ENCODE measurements around the gene RNF112. TPM values are rescaled to one million over a fixed set of nuclear protein-coding genes. Genes with fewer than 3 reads are reported as not detected.

Gene RNF112
- total and polyA plus RNA-seq, 2 of the 13 experiments (the other 11 are each of a cell fraction or from before 2014, with no cell fraction given): 0.05 TPM; not detected in 1

DNA sequence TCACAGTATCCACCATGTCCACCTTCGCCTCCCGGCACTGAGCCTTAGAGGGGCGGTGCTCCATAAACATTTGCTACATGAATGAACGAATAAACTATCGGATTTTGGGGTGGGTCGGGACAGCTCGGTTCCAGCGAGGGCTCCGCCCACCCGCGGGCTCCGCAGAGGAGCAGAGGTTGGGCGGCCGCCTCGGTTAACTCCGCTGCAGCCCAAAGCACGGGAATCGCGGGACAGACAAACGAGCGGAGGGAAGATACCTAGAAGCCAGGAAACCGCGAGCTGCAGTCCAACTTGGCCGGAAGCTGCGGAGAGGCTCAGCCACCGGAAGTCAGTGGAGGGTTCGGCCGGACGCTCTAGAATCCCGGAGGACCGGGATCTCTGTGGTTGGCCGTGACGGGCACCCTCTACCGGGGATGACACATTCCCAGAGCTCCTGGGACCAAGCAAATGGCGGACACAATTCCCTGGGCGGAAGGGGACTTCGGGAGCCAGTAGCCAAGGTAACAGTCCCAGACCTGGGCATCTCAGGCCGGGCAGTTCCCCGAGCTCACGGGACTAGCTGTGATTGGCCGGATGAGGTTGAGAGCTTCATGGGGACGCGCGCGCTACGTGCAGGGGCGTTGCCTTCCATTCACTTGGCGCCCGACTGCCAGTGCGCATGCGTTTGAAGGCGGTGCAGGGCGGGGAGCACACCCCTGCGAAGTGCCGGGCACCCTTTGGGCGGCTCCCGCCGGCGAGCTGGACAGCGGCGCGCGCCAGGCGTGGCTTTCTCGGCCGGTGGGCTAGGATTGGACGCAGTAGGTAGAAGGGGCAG, 33.2 kb upstream of the RNF112 start (continued):
- TF ChIP-seq, protein P1, sequence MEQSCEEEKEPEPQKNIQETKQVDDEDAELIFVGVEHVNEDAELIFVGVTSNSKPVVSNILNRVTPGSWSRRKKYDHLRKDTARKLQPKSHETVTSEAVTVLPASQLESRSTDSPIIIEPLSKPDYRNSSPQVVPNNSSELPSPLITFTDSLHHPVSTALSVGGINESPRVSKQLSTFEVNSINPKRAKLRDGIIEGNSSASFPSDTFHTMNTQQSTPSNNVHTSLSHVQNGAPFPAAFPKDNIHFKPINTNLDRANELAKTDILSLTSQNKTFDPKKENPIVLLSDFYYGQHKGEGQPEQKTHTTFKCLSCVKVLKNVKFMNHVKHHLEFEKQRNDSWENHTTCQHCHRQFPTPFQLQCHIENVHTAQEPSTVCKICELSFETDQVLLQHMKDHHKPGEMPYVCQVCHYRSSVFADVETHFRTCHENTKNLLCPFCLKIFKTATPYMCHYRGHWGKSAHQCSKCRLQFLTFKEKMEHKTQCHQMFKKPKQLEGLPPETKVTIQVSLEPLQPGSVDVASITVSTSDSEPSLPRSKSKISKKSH (CRISPR knock-in tag; IDR thresholded peaks at IDR 0.05; ENCODE audit: borderline replicate concordance): peak; percentile 21; the same call in 1 of the 2 replicates
- TF ChIP-seq, protein P2, sequence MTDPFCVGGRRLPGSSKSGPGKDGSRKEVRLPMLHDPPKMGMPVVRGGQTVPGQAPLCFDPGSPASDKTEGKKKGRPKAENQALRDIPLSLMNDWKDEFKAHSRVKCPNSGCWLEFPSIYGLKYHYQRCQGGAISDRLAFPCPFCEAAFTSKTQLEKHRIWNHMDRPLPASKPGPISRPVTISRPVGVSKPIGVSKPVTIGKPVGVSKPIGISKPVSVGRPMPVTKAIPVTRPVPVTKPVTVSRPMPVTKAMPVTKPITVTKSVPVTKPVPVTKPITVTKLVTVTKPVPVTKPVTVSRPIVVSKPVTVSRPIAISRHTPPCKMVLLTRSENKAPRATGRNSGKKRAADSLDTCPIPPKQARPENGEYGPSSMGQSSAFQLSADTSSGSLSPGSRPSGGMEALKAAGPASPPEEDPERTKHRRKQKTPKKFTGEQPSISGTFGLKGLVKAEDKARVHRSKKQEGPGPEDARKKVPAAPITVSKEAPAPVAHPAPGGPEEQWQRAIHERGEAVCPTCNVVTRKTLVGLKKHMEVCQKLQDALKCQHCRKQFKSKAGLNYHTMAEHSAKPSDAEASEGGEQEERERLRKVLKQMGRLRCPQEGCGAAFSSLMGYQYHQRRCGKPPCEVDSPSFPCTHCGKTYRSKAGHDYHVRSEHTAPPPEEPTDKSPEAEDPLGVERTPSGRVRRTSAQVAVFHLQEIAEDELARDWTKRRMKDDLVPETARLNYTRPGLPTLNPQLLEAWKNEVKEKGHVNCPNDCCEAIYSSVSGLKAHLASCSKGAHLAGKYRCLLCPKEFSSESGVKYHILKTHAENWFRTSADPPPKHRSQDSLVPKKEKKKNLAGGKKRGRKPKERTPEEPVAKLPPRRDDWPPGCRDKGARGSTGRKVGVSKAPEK (CRISPR knock-in tag; IDR thresholded peaks at IDR 0.05; ENCODE audit: borderline replicate concordance): no peak
- TF ChIP-seq ZNF546 (CRISPR knock-in tag; conservative IDR thresholded peaks at IDR 0.05): no peak
- TF ChIP-seq NR3C1 (CRISPR knock-in tag; IDR thresholded peaks at IDR 0.05): no peak
- 0 out of 2 replicates have a peak, but pooled peaks have one; percentile 17 for TF ChIP-seq FOXA3 (CRISPR knock-in tag; IDR thresholded peaks at IDR 0.05)
- no peak for TF ChIP-seq CHCHD3 (CRISPR knock-in tag; IDR thresholded peaks at IDR 0.05)
- TF ChIP-seq CENPX (CRISPR knock-in tag; IDR thresholded peaks at IDR 0.05): no peak
- TF ChIP-seq RARG (CRISPR knock-in tag; IDR thresholded peaks at IDR 0.05; ENCODE audit: low read depth): no peak
- TF ChIP-seq SNAPC2 (CRISPR knock-in tag; IDR thresholded peaks at IDR 0.05): no peak; the same call in 1 of the 2 replicates
- no peak for TF ChIP-seq ZNF841 (CRISPR knock-in tag; IDR thresholded peaks at IDR 0.05; ENCODE audit: borderline replicate concordance)
- TF ChIP-seq ATF7 (IDR thresholded peaks at IDR 0.05): no peak
- TF ChIP-seq ATF7 (CRISPR knock-in tag; IDR thresholded peaks at IDR 0.05): no peak
- TF ChIP-seq, protein P3, sequence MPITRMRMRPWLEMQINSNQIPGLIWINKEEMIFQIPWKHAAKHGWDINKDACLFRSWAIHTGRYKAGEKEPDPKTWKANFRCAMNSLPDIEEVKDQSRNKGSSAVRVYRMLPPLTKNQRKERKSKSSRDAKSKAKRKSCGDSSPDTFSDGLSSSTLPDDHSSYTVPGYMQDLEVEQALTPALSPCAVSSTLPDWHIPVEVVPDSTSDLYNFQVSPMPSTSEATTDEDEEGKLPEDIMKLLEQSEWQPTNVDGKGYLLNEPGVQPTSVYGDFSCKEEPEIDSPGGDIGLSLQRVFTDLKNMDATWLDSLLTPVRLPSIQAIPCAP (CRISPR knock-in tag; IDR thresholded peaks at IDR 0.05; ENCODE audit: low read depth): no peak
- 0 out of 2 replicates have a peak, but pooled peaks have one; percentile 28 for TF ChIP-seq ZNF446 (CRISPR knock-in tag; IDR thresholded peaks at IDR 0.05)
- 0 out of 2 replicates have a peak, but pooled peaks have one; percentile 5 for TF ChIP-seq ZBTB21 (CRISPR knock-in tag; IDR thresholded peaks at IDR 0.05)
- peak; percentile 81 for TF ChIP-seq RFX1 (IDR thresholded peaks at IDR 0.05)
- no peak for TF ChIP-seq PBX2 (CRISPR knock-in tag; IDR thresholded peaks at IDR 0.05)
- no peak for TF ChIP-seq ZFP36 (IDR thresholded peaks at IDR 0.05; ENCODE audit: borderline replicate concordance, low read depth, low read length, partially characterized antibody)
- TF ChIP-seq, protein P4, sequence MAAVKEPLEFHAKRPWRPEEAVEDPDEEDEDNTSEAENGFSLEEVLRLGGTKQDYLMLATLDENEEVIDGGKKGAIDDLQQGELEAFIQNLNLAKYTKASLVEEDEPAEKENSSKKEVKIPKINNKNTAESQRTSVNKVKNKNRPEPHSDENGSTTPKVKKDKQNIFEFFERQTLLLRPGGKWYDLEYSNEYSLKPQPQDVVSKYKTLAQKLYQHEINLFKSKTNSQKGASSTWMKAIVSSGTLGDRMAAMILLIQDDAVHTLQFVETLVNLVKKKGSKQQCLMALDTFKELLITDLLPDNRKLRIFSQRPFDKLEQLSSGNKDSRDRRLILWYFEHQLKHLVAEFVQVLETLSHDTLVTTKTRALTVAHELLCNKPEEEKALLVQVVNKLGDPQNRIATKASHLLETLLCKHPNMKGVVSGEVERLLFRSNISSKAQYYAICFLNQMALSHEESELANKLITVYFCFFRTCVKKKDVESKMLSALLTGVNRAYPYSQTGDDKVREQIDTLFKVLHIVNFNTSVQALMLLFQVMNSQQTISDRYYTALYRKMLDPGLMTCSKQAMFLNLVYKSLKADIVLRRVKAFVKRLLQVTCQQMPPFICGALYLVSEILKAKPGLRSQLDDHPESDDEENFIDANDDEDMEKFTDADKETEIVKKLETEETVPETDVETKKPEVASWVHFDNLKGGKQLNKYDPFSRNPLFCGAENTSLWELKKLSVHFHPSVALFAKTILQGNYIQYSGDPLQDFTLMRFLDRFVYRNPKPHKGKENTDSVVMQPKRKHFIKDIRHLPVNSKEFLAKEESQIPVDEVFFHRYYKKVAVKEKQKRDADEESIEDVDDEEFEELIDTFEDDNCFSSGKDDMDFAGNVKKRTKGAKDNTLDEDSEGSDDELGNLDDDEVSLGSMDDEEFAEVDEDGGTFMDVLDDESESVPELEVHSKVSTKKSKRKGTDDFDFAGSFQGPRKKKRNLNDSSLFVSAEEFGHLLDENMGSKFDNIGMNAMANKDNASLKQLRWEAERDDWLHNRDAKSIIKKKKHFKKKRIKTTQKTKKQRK (IDR thresholded peaks at IDR 0.05; ENCODE audit: low read length): no peak
- no peak for TF ChIP-seq ZFP37 (CRISPR knock-in tag; IDR thresholded peaks at IDR 0.05; ENCODE audit: borderline replicate concordance)

All from HepG2 (cell line).